GM12892 (cell line): ENCODE data around the gene EDEM3.
"Not testable (repeated sequence)": the region's sequence is repeated elsewhere in the genome, so short reads cannot be mapped to it uniquely, and the experiment has no call there.

Experiments
- DNase-seq: peaks from one replicate; pipeline ENCODE4 v3.0.0; 2011; ENCODE audit not compliant: insufficient read length
- FAIRE-seq: peaks from 2 replicates; lab custom pipeline; 2011; peaks lifted over from hg19 to GRCh38; lab: Jason Lieb, UNC
- POLR2A ChIP-seq: IDR thresholded peaks from 2 replicates; pipeline ENCODE4 v1.6.1; 2011; ENCODE audit warnings: low read depth, low read length, control low read depth
- POLR2AphosphoS5 ChIP-seq: IDR thresholded peaks from 2 replicates; pipeline ENCODE4 v1.6.1; 2011; ENCODE audit warnings: low read depth, low read length, control low read depth
- TAF1 ChIP-seq: IDR thresholded peaks from 2 replicates; pipeline ENCODE4 v1.6.1; 2011; ENCODE audit warnings: low read depth, mild to moderate bottlenecking, control low read depth, low read length, borderline replicate concordance

Gene EDEM3

GRCh38 chr1:184708084-184708676, 46.5 kb downstream of the EDEM3 start:
- FAIRE-seq: no peak
- TF ChIP-seq TAF1 (no peak), POLR2AphosphoS5 (no peak), POLR2A (no peak)

GRCh38 chr1:184705271-184705670, 49.4 kb downstream of the EDEM3 start:
- TF ChIP-seq TAF1 (no peak), POLR2AphosphoS5 (no peak), POLR2A (no peak)
- FAIRE-seq (no peak), DNase-seq (no peak)

More at GRCh38 chr1:184708084-184708676, 46.5 kb downstream of the EDEM3 start:
- no peak for DNase-seq

- no peak for TF ChIP-seq TAF1
- no peak for TF ChIP-seq POLR2AphosphoS5
- TF ChIP-seq POLR2A: no peak
- DNase-seq (no peak), FAIRE-seq (no peak)
These were observed 52.8 kb downstream of the EDEM3 start for GRCh38 chr1:184701816-184702215.

- FAIRE-seq (no peak), DNase-seq (no peak)
- no peak for TF ChIP-seq TAF1
- no peak for TF ChIP-seq POLR2AphosphoS5
- no peak for TF ChIP-seq POLR2A
These were observed 55.7 kb downstream of the EDEM3 start for GRCh38 chr1:184698969-184699368.

- no peak for FAIRE-seq
- DNase-seq: no peak
These were observed 56.6 kb downstream of the EDEM3 start for GRCh38 chr1:184698016-184698415.

GRCh38 chr1:184696403-184696802, 58.3 kb downstream of the EDEM3 start:
- DNase-seq: no peak
- FAIRE-seq: no peak

More at GRCh38 chr1:184698016-184698415, 56.6 kb downstream of the EDEM3 start:
- TF ChIP-seq TAF1: no peak
- no peak for TF ChIP-seq POLR2A
- no peak for TF ChIP-seq POLR2AphosphoS5

GRCh38 chr1:184695023-184695422, 59.6 kb downstream of the EDEM3 start:
- TF ChIP-seq TAF1 (no peak), POLR2AphosphoS5 (no peak)
- FAIRE-seq: no peak
- no peak for DNase-seq

More at GRCh38 chr1:184696403-184696802, 58.3 kb downstream of the EDEM3 start:
- TF ChIP-seq TAF1 (no peak), POLR2A (no peak), POLR2AphosphoS5 (no peak)

- TF ChIP-seq POLR2A (no peak), POLR2AphosphoS5 (no peak), TAF1 (no peak)
- DNase-seq (no peak), FAIRE-seq (peak; percentile 36)
These were observed 61.6 kb downstream of the EDEM3 start for GRCh38 chr1:184693011-184693410.

- TF ChIP-seq POLR2A: no peak
- no peak for TF ChIP-seq TAF1
- TF ChIP-seq POLR2AphosphoS5: no peak
- DNase-seq (no peak), FAIRE-seq (peak; percentile 79)
These were observed 62.8 kb downstream of the EDEM3 start for GRCh38 chr1:184691719-184692324.

GRCh38 chr1:184686540-184686939, 68.1 kb downstream of the EDEM3 start:
- FAIRE-seq: no peak
- TF ChIP-seq POLR2A (no peak), POLR2AphosphoS5 (no peak), TAF1 (no peak)
- DNase-seq: no peak

GRCh38 chr1:184685116-184685515, 69.5 kb downstream of the EDEM3 start:
- TF ChIP-seq POLR2AphosphoS5: no peak
- TF ChIP-seq POLR2A: no peak
- no peak for TF ChIP-seq TAF1
- FAIRE-seq (no peak), DNase-seq (no peak)

GRCh38 chr1:184684285-184685074, 70.2 kb downstream of the EDEM3 start:
- no peak for FAIRE-seq
- no peak for TF ChIP-seq POLR2AphosphoS5
- TF ChIP-seq TAF1: no peak
- TF ChIP-seq POLR2A: no peak
- no peak for DNase-seq

GRCh38 chr1:184682956-184683355, 71.7 kb downstream of the EDEM3 start:
- FAIRE-seq (no peak), DNase-seq (no peak)
- no peak for TF ChIP-seq POLR2AphosphoS5
- TF ChIP-seq POLR2A: no peak
- no peak for TF ChIP-seq TAF1

GRCh38 chr1:184680611-184681225, 73.9 kb downstream of the EDEM3 start:
- DNase-seq, FAIRE-seq: not testable (repeated sequence)

- DNase-seq, FAIRE-seq: not testable (repeated sequence)
These were observed 75.2 kb downstream of the EDEM3 start for GRCh38 chr1:184679472-184679871.
